Trophoblast cell (in vitro differentiated cells and primary cell): ENCODE measurements around the gene FOXJ3.

ENCODE experiments used
- DNase-seq, 2 donors: peaks; one replicate each; pipeline ENCODE4 v3.0.0-alpha.2; 2016
- H2AFZ ChIP-seq: 2 replicates; pipeline ENCODE4 v1.6.1; 2013; ENCODE audit warnings: low read length, moderate library complexity, mild to moderate bottlenecking; ENCODE audit not compliant: insufficient read depth, poor library complexity
- H2AK5ac ChIP-seq: 2 replicates; pipeline ENCODE4 v1.6.1; 2013; ENCODE audit warnings: mild to moderate bottlenecking, low read length
- H2BK120ac ChIP-seq: 2 replicates; pipeline ENCODE4 v1.6.1; 2013; ENCODE audit warnings: low read length, mild to moderate bottlenecking, moderate library complexity; ENCODE audit not compliant: insufficient read depth, poor library complexity
- H2BK12ac ChIP-seq: 2 replicates; pipeline ENCODE4 v1.6.1; 2013; ENCODE audit warnings: mild to moderate bottlenecking, low read length, moderate library complexity
- H2BK5ac ChIP-seq: 2 replicates; pipeline ENCODE4 v1.6.1; 2013; ENCODE audit warnings: low read length, low read depth, moderate library complexity, mild to moderate bottlenecking; ENCODE audit not compliant: poor library complexity
- H3K14ac ChIP-seq: 2 replicates; pipeline ENCODE4 v1.6.1; 2013; ENCODE audit warnings: mild to moderate bottlenecking, low read length
- H3K18ac ChIP-seq: 2 replicates; pipeline ENCODE4 v1.6.1; 2013; ENCODE audit warnings: mild to moderate bottlenecking, low read length
- H3K23ac ChIP-seq: 2 replicates; pipeline ENCODE4 v1.6.1; 2013; ENCODE audit warnings: low read length
- H3K27ac ChIP-seq: 2 replicates; pipeline ENCODE4 v1.5.1; 2013; ENCODE audit warnings: low read depth, mild to moderate bottlenecking, inconsistent platforms, low read length, moderate library complexity
- H3K27me3 ChIP-seq: 2 replicates; pipeline ENCODE4 v1.6.1; 2013; ENCODE audit warnings: inconsistent platforms, mild to moderate bottlenecking, low read length, moderate library complexity; ENCODE audit not compliant: insufficient read depth
- H3K36me3 ChIP-seq, 2 experiments: 1 replicate in 1 of 2; 2 replicates in 1 of 2; pipeline ENCODE4 v1.6.1; 2013; ENCODE audit warnings: low read length in 2 of 2, mild to moderate bottlenecking in 2 of 2, moderate library complexity in 1 of 2; ENCODE audit not compliant: insufficient read depth in 2 of 2, control insufficient read depth in 1 of 2
- H3K4ac ChIP-seq: 2 replicates; pipeline ENCODE4 v1.6.1; 2013; ENCODE audit warnings: low read depth, mild to moderate bottlenecking, low read length, moderate library complexity
- H3K4me1 ChIP-seq, 2 experiments: 1 replicate in 1 of 2; 2 replicates in 1 of 2; pipeline ENCODE4 v1.6.1; 2013; ENCODE audit warnings: low read length in 2 of 2, mild to moderate bottlenecking in 2 of 2, moderate library complexity in 1 of 2; ENCODE audit not compliant: insufficient read depth in 2 of 2, control insufficient read depth in 1 of 2
- H3K4me2 ChIP-seq: 2 replicates; pipeline ENCODE4 v1.6.1; 2013; ENCODE audit warnings: inconsistent platforms, mild to moderate bottlenecking, low read length, moderate library complexity
- H3K4me3 ChIP-seq: 2 replicates; pipeline ENCODE4 v1.5.1; 2013; ENCODE audit warnings: mild to moderate bottlenecking, low read depth, low read length, inconsistent platforms
- H3K79me1 ChIP-seq: one replicate; pipeline ENCODE4 v1.6.1; 2013; ENCODE audit warnings: low read length
- H3K79me2 ChIP-seq: 2 replicates; pipeline ENCODE4 v1.6.1; 2013; ENCODE audit warnings: low read length, mild to moderate bottlenecking; ENCODE audit not compliant: control insufficient read depth, insufficient read depth, poor library complexity
- H3K9ac ChIP-seq: 2 replicates; pipeline ENCODE4 v1.6.1; 2013; ENCODE audit warnings: mild to moderate bottlenecking, low read length
- H3K9me3 ChIP-seq: 2 replicates; pipeline ENCODE4 v1.6.1; 2013; ENCODE audit warnings: low read depth, mild to moderate bottlenecking, control low read depth, inconsistent platforms, low read length; ENCODE audit not compliant: insufficient read depth
- H4K12ac ChIP-seq: 2 replicates; pipeline ENCODE4 v1.6.1; 2013; ENCODE audit warnings: low read depth, mild to moderate bottlenecking, low read length, moderate library complexity
- H4K8ac ChIP-seq: 2 replicates; pipeline ENCODE4 v1.6.1; 2013; ENCODE audit warnings: low read depth, mild to moderate bottlenecking, low read length, moderate library complexity
- H4K91ac ChIP-seq: one replicate; pipeline ENCODE4 v1.6.1; 2013; ENCODE audit warnings: low read depth, mild to moderate bottlenecking, low read length, moderate library complexity
- WGBS: extraction: QIAGEN DNeasy Blood & Tissue Kit; methylation state at CpG from one replicate; pipeline ENCODE4 v1.1.7; 2013; ENCODE audit warnings: missing lambda C conversion rate; ENCODE audit not compliant: insufficient read length, insufficient coverage; ENCODE audit errors: extremely low coverage; 5-methylcytosine and 5-hydroxymethylcytosine counted together

FOXJ3 gene

DNA sequence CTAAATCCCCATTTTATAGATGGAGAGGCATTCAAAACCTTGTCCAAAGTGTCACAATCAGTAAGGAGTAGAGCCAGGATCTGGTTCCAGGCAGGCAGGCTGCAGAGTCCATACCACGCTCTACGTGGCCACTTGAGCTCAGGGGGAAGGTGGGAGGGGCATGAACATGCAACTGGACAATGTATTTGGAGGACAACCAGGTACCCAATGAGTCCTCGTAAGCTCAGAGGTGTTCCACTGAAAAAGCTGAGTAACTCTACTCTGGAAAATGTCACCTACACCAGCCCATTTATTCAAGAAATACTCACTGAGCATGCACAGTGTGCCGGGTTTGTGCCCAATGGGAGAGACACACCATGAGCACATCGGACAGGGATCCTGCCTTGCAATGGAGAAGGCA is 193.1 kb downstream of the FOXJ3 start:
- Histone ChIP-seq H3K27me3 (no peaks in the 10 kb centered on the region), H3K9ac (no peak overlapping the region), H3K79me2 (no peaks in the 10 kb centered on the region), H3K4me1 (peaks cover 0 to 2% of the 10 kb centered on the region in 2 experiments), H2BK120ac (no peak overlapping the region), H4K91ac (no peak overlapping the region), H3K4me3 (no peak overlapping the region), H4K12ac (no peak overlapping the region), H3K79me1 (no peaks in the 10 kb centered on the region), H3K14ac (no peak overlapping the region), H2AFZ (no peak overlapping the region), H2BK12ac (no peak overlapping the region), H3K4ac (no peak overlapping the region), H3K9me3 (peaks cover 5% of the 10 kb centered on the region), H4K8ac (no peak overlapping the region), H3K27ac (no peak overlapping the region), H2BK5ac (no peak overlapping the region), H3K23ac (no peak overlapping the region), H2AK5ac (no peak overlapping the region), H3K4me2 (no peak overlapping the region), H3K36me3 (peaks cover 0 to 1% of the 10 kb centered on the region in 2 experiments), H3K18ac (no peak overlapping the region)
- DNase-seq: no peak
- WGBS: no CpG with 5 or more reads among the region's 5 CpGs

- no peak overlapping the region for H3K4ac ChIP-seq
- no peak overlapping the region for H4K12ac ChIP-seq
- H3K14ac ChIP-seq: no peak overlapping the region
- H3K9ac ChIP-seq: no peak overlapping the region
- H3K27ac ChIP-seq: no peak overlapping the region
- H2AK5ac ChIP-seq: no peak overlapping the region
- no peak overlapping the region for H2AFZ ChIP-seq
- peaks cover 0 to 1% of the 10 kb centered on the region in 2 experiments for H3K36me3 ChIP-seq
- no peak overlapping the region for H2BK5ac ChIP-seq
- no peak overlapping the region for H3K18ac ChIP-seq
- H3K4me2 ChIP-seq: no peak overlapping the region
- no CpG with 5 or more reads among the region's 2 CpGs for WGBS
- no peak overlapping the region for H3K23ac ChIP-seq
- H2BK12ac ChIP-seq: no peak overlapping the region
- H2BK120ac ChIP-seq: no peak overlapping the region
- H4K8ac ChIP-seq: no peak overlapping the region
- H3K9me3 ChIP-seq: peaks cover 2% of the 10 kb centered on the region
- H4K91ac ChIP-seq: no peak overlapping the region
- no peak for DNase-seq
- H3K79me1 ChIP-seq: no peaks in the 10 kb centered on the region
- H3K4me1 ChIP-seq: peaks cover 0 to 2% of the 10 kb centered on the region in 2 experiments
- H3K4me3 ChIP-seq: no peak overlapping the region
- H3K27me3 ChIP-seq: no peaks in the 10 kb centered on the region
- no peaks in the 10 kb centered on the region for H3K79me2 ChIP-seq
Measured at GRCh38 chr1:42140191-42140590, 194.8 kb downstream of the FOXJ3 start.

DNA sequence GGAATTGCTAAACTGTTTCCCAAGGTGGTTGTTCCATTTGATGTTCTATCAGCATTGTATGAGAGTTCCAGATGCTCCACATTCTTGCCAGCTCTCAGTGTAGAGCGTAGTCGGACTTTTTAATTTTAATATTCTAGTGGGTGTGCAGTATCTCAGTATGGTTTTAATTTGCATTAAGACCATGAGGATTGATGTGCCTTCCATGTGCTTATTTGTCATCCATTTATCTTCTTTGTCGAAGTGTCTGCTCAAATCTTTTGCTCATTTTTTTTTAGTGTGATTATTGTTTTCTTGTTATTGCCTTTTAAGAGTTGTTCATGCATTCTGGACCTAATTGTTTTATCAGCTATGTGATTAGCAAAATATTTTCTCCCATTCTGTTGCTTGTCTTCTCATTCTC is 195.6 kb downstream of the FOXJ3 start:
- WGBS: no CpG with 5 or more reads among the region's 3 CpGs

GRCh38 chr1:42138586-42138985 is 196.4 kb downstream of the FOXJ3 start:
- Histone ChIP-seq H3K79me2 (no peaks in the 10 kb centered on the region), H3K14ac (no peak overlapping the region), H4K12ac (no peak overlapping the region), H2AK5ac (no peak overlapping the region), H2BK5ac (no peak overlapping the region), H2BK120ac (no peak overlapping the region), H3K27me3 (no peaks in the 10 kb centered on the region), H3K9ac (no peak overlapping the region), H3K4ac (no peak overlapping the region), H4K8ac (no peak overlapping the region), H3K4me1 (peaks cover 0 to 2% of the 10 kb centered on the region in 2 experiments), H2AFZ (no peak overlapping the region), H3K18ac (no peak overlapping the region), H2BK12ac (no peak overlapping the region), H3K4me3 (no peak overlapping the region), H3K36me3 (peaks cover 0 to 1% of the 10 kb centered on the region in 2 experiments), H3K9me3 (peaks cover 2% of the 10 kb centered on the region), H3K79me1 (no peaks in the 10 kb centered on the region), H4K91ac (no peak overlapping the region), H3K23ac (no peak overlapping the region), H3K27ac (no peak overlapping the region), H3K4me2 (no peak overlapping the region)
- WGBS: no CpG with 5 or more reads among the region's 4 CpGs
- no peak for DNase-seq

More for the DNA sequence above, 195.6 kb downstream of the FOXJ3 start:
- H3K9ac ChIP-seq: no peak overlapping the region
- H2BK12ac ChIP-seq: no peak overlapping the region
- no peak overlapping the region for H3K4me2 ChIP-seq
- no peaks in the 10 kb centered on the region for H3K79me2 ChIP-seq
- no peak overlapping the region for H2AK5ac ChIP-seq
- H3K4me3 ChIP-seq: no peak overlapping the region
- H2BK120ac ChIP-seq: no peak overlapping the region
- no peak overlapping the region for H2BK5ac ChIP-seq
- DNase-seq: peak in 1 of 2 donors; percentile 27
- H4K12ac ChIP-seq: no peak overlapping the region
- no peak overlapping the region for H3K14ac ChIP-seq
- no peak overlapping the region for H3K18ac ChIP-seq
- H3K4me1 ChIP-seq: peaks cover 0 to 2% of the 10 kb centered on the region in 2 experiments
- no peak overlapping the region for H4K91ac ChIP-seq
- no peak overlapping the region for H2AFZ ChIP-seq
- H3K27ac ChIP-seq: no peak overlapping the region
- H3K23ac ChIP-seq: no peak overlapping the region
- no peaks in the 10 kb centered on the region for H3K79me1 ChIP-seq
- no peak overlapping the region for H4K8ac ChIP-seq
- no peak overlapping the region for H3K4ac ChIP-seq
- H3K27me3 ChIP-seq: no peaks in the 10 kb centered on the region
- H3K9me3 ChIP-seq: peaks cover 2% of the 10 kb centered on the region
- H3K36me3 ChIP-seq: peaks cover 0 to 1% of the 10 kb centered on the region in 2 experiments
